Choroid plexus epithelial cell (primary cell): ENCODE results near the gene TERT.

Experiments used
- DNase-seq: peaks from one replicate; pipeline ENCODE4 v3.0.0-alpha.2; 2010; ENCODE audit warnings: low read depth
- H3K4me3 ChIP-seq: 2 replicates; pipeline ENCODE4 v1.5.1; 2011; ENCODE audit warnings: low read depth, mild to moderate bottlenecking, control low read depth, low read length, moderate library complexity
- TF ChIP-seq, protein P1 (sequence below): conservative IDR thresholded peaks from 2 replicates; pipeline ENCODE4 v1.5.1; 2011; ENCODE audit warnings: low read depth, mild to moderate bottlenecking, control low read depth, inconsistent platforms, low read length, moderate library complexity

The TERT gene

DNA sequence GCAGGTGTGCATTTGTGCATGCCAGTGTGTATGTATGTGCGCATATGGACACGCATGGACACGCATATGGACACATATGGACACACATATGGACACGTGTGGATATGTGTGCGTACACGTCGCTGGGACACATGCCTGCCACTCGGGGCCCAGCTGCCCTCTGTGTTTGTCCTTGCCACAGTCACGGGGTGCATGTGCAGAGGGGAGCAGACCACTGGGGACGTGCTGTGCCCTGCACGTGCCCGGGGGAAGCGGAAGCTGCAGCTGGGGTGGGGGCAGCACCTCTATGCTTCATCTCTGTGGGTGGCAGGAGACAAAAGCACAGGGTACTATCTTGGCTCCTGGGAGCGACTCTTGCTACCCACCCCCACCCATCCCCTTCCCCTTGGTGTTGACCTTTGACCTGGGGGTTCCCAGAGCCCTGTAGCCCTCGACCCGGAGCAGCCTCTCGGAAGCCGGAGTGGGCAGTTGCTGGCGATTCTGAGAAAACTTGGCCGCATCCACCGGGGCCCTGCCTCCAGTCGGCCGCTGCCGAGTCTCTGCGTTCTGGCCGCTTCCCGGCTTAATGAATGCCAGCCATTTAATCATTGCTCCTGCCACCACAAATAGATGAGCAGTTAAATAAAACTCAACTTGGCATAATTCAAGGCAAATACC lies 72.1 kb downstream of the TERT start:
- DNase-seq = no peak
- TF ChIP-seq, protein P1, sequence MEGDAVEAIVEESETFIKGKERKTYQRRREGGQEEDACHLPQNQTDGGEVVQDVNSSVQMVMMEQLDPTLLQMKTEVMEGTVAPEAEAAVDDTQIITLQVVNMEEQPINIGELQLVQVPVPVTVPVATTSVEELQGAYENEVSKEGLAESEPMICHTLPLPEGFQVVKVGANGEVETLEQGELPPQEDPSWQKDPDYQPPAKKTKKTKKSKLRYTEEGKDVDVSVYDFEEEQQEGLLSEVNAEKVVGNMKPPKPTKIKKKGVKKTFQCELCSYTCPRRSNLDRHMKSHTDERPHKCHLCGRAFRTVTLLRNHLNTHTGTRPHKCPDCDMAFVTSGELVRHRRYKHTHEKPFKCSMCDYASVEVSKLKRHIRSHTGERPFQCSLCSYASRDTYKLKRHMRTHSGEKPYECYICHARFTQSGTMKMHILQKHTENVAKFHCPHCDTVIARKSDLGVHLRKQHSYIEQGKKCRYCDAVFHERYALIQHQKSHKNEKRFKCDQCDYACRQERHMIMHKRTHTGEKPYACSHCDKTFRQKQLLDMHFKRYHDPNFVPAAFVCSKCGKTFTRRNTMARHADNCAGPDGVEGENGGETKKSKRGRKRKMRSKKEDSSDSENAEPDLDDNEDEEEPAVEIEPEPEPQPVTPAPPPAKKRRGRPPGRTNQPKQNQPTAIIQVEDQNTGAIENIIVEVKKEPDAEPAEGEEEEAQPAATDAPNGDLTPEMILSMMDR = no peak
- H3K4me3 ChIP-seq = no peak overlapping the region

DNA sequence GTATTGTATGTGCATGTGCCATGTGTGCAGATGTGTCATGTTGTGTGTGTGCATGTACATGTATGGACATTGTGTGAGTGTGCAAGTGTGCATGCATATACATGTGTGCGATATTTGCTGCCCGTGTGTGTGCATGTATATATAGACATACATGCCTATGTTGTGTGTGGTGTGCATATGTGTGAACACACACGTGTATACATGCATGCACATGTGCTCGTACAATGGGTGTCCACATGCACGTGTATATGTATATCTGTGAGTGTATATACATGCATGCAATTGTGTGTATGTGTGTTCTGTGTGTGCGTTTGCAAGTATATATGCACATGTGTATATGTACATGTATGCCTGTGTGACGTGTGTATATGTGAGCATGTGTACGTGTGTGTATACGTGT lies 72.7 kb downstream of the TERT start:
- TF ChIP-seq, protein P1 = no peak
- DNase-seq = no peak

DNA sequence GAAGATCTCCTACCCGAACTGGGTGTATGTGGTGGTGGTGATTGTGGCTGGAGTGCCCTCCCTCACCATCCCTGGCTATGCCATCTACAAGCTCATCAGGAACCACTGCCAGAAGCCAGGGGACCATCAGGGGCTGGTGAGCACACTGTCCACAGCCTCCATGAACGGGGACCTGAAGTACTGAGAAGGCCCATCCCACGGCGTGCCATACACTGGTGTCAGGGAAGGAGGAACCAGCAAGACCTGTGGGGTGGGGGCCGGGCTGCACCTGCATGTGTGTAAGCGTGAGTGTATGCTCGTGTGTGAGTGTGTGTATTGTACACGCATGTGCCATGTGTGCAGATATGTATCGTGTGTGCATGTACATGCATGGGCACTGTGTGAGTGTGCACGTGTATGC lies 73.1 kb downstream of the TERT start:
- H3K4me3 ChIP-seq = no peak overlapping the region
- DNase-seq = no peak
- TF ChIP-seq, protein P1 = no peak

More for the DNA sequence above, 72.7 kb downstream of the TERT start:
- H3K4me3 ChIP-seq = no peak overlapping the region

DNA sequence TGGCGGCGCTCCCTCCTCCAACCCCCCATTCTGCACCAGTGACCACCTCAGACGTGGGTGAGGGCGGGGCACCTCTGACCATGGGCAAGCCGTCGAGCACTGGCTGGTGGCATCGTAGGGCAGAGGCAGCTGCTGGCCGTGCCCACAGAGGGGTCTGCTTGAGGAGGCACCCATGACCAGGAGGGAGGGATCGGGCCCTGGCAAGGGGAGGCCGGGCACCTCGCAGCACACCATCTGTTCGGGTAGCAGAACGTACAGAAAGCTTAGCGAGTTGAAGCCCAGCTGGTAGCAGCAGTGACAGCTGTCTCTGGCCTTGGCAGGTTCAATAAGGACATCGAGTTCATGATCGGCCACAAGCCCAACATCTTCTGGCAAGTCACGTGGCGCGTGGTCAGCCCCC lies 74.0 kb downstream of the TERT start:
- no peak for DNase-seq
- H3K4me3 ChIP-seq = no peak overlapping the region
- TF ChIP-seq, protein P1 = no peak

DNA sequence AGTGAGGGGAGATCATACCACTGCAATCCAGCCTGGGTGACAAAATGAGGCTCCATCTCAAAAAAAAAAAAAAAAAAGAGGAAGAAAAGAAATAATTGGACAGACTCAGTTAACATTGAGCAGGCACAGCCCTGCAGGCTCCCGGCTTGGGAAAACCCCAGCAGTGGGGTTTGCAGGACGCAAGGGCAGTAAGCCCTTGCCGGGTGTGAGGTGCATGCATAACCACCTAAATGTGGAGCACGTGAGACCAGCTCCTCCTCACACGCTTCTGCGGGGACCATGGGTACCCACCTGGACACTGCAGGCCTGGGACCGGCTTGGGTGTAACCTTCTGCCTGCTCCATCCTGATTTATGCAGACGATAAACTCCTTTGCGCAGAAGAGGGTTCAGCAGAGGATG lies 74.5 kb downstream of the TERT start:
- H3K4me3 ChIP-seq = no peak overlapping the region
- TF ChIP-seq, protein P1 = no peak

DNA sequence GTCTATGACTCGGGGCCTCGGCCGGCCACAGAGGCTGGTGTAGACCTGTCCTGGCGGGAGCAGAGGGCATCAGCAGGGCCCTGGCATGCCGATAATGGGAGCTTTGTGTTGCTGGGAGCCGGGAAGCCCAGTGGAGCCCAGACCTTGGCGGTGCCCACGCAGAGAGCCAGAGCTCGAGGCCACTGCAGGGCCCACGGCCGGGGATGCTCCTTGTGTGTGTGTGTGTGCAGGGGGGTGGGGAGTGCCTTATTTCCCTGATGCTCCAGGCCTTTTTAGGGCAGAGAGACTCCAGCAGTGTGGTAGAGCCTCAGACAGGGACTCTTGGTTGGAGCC lies 75.1 kb downstream of the TERT start:
- DNase-seq = no peak
- no peak overlapping the region for H3K4me3 ChIP-seq
- TF ChIP-seq, protein P1 = no peak

More for the DNA sequence above, 74.5 kb downstream of the TERT start:
- DNase-seq = no peak

DNA sequence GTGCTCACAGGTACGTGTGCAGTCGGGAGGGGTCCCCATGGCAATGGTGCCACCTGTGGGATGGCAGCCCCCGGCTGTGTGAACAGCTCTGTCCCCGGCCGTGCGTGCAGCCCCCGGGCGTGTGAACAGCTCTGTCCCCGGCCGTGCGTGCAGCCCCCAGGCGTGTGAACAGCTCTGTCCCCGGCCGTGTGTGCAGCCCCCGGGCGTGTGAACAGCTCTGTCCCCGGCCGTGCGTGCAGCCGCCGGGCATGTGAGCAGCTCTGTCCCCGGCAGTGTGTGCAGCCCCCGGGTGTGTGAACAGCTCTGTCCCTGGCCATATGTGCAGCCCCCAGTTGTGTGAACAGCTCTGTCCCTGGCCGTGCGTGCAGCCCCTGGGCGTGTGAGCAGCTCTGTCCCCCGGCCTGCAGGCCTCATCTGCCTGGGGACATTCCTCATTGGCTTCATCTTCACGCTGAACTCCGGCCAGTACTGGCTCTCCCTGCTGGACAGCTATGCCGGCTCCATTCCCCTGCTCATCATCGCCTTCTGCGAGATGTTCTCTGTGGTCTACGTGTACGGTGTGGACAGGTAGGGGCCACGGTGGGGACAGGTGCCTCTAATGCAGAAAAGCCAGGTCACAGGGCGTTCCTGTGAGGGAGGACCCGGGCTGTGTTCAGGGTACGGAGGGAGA lies 75.6 kb downstream of the TERT start:
- TF ChIP-seq, protein P1 = no peak
- no peak for DNase-seq
- no peak overlapping the region for H3K4me3 ChIP-seq
